ENCODE data around the gene POLR2J.
"Not testable (repeated sequence)": the region's sequence is repeated elsewhere in the genome, so short reads cannot be mapped to it uniquely, and the experiment has no call there.

The POLR2J gene

GRCh38 chr7:102494473-102495149, 15.9 kb upstream of the POLR2J start:
- not testable (repeated sequence) for DNase-seq

DNA sequence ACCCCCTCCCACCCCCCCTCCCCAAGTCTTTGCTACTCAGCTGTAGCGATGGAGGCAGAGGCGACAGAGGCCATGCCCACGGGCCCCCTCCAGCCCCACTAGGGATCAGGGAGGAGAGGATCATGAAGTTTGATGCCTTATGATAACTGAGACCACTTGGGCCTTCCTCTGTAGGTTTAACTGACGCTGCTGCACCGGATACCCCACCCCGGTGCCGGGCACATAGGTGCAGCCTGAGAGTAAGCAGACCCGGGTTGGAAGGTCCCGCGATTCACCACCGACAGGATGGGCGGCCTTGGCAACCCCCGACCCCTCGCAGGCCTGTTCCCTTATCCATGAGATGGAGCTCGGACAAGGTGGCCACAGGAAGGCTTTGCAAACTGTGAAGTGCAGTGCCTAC, 15.3 kb upstream of the POLR2J start:
- not testable (repeated sequence) for DNase-seq

GRCh38 chr7:102493220-102493935, 14.7 kb upstream of the POLR2J start:
- DNase-seq = not testable (repeated sequence)

- DNase-seq = not testable (repeated sequence)
Observed at GRCh38 chr7:102490529-102491075, 11.9 kb upstream of the POLR2J start.

DNA sequence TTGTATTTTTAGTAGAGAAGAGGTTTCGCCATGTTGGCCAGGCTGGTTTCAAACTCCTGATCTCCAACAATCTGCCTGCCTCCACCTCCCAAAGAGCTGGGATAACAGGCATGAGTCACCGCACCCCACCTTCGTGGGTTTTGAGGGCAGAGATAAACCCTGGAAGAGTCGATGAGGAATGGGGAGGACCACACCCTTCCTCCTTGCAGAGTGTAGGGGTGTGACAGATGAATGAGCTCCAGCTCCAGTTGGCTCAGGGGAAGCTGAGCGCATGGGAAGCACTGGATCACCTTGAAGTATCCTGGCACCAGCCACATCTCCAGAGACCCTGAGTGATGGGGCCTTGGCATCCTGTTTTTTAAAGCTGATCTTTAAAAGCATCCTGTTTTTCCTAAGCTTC, 5.6 kb upstream of the POLR2J start:
- DNase-seq = not testable (repeated sequence)

DNA sequence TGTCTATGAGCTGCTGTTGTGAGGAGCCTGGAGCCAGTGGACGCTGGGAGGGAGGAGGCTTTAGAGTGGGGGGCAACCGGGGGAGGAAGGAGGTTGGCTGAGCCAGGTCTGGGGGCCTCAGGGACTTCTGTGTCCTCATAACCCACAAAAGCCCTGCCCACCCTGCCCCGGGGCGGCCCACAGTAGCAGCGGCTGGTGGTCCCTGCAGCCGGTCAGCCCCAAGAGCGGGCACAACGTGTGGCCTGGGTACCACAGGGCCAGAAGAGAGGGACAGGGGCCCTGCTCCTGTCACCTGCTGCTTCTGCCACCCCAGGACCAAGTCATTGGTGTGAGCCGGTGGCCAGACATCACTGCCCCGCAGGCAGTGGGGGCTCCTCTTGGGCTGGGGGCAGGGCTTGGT, 3.2 kb upstream of the POLR2J start:
- not testable (repeated sequence) for DNase-seq

DNA sequence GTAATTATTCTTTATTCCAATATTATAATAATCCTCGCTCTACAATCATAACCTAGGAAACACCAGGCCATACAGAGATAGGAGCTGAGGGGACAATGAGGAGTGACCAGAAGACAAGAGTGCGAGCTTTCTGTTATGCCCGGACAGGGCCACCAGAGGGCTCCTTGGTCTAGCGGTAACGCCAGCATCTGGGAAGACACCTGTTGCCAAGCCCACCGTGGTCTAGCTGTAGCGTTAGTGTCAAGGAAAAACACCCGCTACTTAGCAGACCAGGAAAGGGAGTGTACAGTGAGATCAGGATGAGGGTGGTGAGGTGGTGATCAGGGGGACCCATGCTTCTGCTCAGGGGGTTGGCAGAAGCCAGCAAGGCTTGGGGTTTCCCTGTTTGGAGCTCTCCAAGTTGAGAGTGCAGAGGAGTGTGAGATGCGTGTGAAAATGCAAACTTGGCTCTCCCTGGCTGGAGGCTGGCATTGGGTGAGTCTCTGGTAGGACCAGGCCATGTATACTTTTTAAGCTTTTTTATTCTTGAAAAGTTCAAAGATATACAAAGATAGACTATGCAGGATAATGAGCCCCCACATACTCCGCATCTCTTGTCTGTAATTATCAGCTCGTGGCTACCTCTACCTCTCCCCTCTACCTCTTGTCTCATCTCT, 1.4 kb upstream of the POLR2J start:
- DNase-seq = not testable (repeated sequence)

DNA sequence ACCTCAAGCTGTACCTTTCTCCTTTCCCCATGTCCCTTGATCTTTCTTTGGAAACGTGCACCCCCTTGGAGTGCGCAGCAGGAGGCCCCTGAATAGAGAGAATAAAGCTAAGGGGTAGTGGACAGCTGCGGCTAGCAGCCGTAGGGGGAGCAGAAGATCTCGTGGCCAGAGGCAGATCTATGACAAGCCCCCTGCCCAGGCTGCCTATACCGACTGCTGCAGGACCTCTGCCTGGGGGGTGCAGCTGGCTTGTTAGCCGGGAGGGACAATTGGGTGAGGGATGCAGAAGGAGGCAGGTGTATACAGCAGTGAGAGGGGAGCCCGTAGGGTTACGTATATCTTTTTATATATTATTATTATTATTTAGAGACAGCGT, 475 bp upstream of the POLR2J start:
- not testable (repeated sequence) for DNase-seq

GRCh38 chr7:102474736-102475435, 3.8 kb downstream of the POLR2J start:
- not testable (repeated sequence) for DNase-seq

- not testable (repeated sequence) for DNase-seq
Observed at GRCh38 chr7:102474116-102474515, 4.6 kb downstream of the POLR2J start.

GRCh38 chr7:102473271-102473991, 5.3 kb downstream of the POLR2J start:
- DNase-seq = no peak

- DNase-seq = no peak
Observed at GRCh38 chr7:102472126-102473041, 6.3 kb downstream of the POLR2J start.

GRCh38 chr7:102471791-102472125, 7.0 kb downstream of the POLR2J start:
- DNase-seq = no peak

DNA sequence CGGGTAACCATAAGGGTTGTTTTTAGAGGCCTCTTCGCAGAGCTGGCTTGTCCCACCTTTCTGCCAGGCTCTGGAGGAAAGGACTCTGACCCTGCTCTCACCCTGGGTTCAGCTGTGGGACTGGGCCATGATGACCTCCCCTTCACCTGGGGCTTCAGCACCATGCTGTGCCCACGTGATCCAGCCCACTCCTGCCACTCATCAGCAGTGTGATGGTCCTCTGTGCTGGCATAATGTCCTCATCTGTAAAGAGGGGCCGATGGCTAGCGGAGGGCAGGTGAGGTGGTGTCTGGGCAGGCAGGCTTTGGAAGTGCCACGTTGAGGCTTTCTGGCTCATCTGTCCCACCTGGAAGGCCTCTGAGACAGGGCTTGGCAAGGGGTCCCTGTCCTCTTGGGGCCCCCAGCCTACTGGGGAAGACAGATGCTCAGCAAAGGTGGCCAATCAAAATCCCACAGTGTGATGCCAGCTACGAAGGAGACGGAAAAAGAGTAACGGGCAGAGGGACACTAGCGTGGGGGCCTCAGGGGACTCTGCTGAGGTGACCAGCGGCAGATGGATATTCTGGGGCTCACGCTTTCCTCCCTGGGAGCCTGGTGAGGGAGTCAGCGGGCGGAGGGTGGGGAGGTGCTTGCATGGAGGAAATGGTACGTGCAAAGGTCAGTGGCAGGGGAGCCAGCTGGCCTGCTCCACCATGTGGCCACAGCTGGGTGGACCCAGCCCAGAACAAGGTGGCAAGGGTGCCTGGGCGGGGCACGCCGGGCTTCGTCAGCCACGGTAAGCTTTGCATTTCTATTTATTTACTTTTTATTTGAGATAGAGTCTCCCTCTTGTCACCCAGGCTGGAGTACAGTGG, 8.5 kb downstream of the POLR2J start:
- no peak for DNase-seq

DNA sequence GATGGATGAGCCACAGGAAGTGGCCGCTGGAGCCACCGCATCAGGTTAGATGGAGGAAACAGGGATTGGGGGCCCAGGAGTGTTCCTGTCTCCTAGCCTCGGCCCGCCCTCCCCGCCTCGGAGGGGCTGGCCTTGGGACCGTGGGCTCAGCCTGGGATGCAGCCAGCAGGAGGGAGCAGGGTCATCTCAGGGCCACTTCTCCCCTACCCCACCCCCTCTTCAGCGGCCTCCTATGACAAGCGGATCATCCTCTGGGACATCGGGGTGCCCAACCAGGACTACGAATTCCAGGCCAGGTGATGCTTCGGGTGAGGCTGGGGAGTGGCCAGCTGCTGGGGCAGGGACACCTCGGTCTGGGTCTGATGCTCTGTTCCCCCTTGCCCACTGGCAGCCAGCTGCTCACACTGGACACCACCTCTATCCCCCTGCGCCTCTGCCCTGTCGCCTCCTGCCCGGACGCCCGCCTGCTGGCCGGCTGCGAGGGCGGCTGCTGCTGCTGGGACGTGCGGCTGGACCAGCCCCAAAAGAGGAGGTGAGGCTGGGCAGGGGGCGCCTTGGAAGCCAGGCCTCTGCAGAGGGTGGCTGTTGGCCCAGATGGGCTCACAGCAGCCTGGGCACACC, 9.3 kb downstream of the POLR2J start:
- DNase-seq = no peak

DNA sequence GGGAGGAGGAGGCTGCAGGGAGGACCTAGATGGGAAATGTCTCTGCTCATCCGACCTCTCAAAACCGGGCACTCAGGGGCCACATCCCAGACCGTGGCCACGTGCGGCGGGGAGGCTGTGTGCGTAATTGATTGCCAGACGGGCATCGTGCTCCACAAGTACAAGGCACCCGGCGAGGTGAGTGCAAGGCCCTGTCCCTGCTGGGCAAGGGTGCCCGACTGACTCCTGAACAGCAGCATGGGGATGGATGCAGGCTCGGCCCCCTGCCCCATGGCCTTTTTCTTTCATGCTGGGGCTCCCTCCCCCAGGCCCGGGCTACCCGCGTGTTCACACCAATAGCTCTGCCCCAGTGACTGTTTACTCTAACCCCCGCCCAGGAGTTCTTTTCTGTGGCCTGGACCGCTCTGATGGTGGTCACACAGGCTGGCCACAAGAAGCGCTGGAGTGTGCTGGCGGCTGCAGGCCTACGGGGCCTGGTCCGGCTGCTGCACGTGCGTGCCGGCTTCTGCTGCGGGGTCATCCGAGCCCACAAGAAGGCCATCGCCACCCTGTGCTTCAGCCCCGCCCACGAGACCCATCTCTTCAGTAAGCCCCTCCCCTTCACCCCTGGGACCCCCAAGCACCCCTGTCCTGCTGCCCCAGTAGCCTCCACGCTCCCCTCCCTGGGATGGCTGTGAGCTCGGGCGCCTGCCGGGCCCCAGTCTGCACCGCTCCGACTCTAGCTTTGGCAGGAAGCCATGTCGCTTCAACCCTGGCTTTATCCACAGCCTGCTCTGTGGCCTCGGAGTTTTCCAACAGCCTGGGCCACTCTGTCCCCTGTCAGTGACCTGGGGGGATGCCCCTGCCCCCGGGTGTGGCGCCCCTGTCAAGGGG, 10.0 kb downstream of the POLR2J start:
- DNase-seq = no peak

- no peak for DNase-seq
Observed at GRCh38 chr7:102467581-102468477, 10.9 kb downstream of the POLR2J start.

- DNase-seq = no peak
Observed at GRCh38 chr7:102466097-102466496, 12.6 kb downstream of the POLR2J start.

Measured in fibroblast of skin of right biceps (primary cell).